DOHH2 (cell line): Measurements from ENCODE around the gene PRR23C.
"Not testable (repeated sequence)": the region's sequence is repeated elsewhere in the genome, so short reads cannot be mapped to it uniquely, and the experiment has no call there.

Experiments used
- H3F3A ChIP-seq: fragments of 200-600 bp; sonication (generic), shearing (Covaris generic); 2 replicates; pipeline ENCODE4 v1.6.0; 2016; ENCODE audit warnings: antibody characterized with exemption, mild to moderate bottlenecking; ENCODE audit not compliant: control insufficient read depth, insufficient read depth
- H3K27ac ChIP-seq: fragments of 200-600 bp; sonication (generic); 2 replicates; pipeline ENCODE4 v1.5.1; 2014; ENCODE audit warnings: low read depth, mild to moderate bottlenecking, low read length, moderate library complexity
- H3K27me3 ChIP-seq: fragments of 200-600 bp; sonication (generic); 2 replicates; pipeline ENCODE4 v1.6.1; 2014; ENCODE audit warnings: mild to moderate bottlenecking, low read length, mixed read lengths; ENCODE audit not compliant: control insufficient read depth
- H3K36me3 ChIP-seq: fragments of 200-600 bp; sonication (generic); 2 replicates; pipeline ENCODE4 v1.6.1; 2014; ENCODE audit warnings: mild to moderate bottlenecking, low read length, moderate library complexity, mixed read lengths; ENCODE audit not compliant: control insufficient read depth
- H3K4me1 ChIP-seq: fragments of 200-600 bp; sonication (generic); 2 replicates; pipeline ENCODE4 v1.6.1; 2014; ENCODE audit warnings: mild to moderate bottlenecking, low read length, mixed read lengths; ENCODE audit not compliant: control insufficient read depth
- H3K4me2 ChIP-seq: fragments of 200-600 bp; sonication (generic); 2 replicates; pipeline ENCODE4 v1.6.0; 2014; ENCODE audit warnings: mild to moderate bottlenecking, low read length, moderate library complexity
- H3K4me3 ChIP-seq: fragments of 200-600 bp; sonication (generic); 2 replicates; pipeline ENCODE4 v1.5.1; 2014; ENCODE audit warnings: mild to moderate bottlenecking, low read length, mixed read lengths
- H3K79me2 ChIP-seq: fragments of 200-600 bp; sonication (generic); 2 replicates; pipeline ENCODE4 v1.6.1; 2014; ENCODE audit warnings: mild to moderate bottlenecking, low read length, mixed read lengths; ENCODE audit not compliant: control insufficient read depth
- H3K9me2 ChIP-seq: fragments of 200-600 bp; sonication (generic); replicated peaks from 2 replicates; pipeline ENCODE4 v1.6.1; 2014; ENCODE audit warnings: mild to moderate bottlenecking, low read length, mixed read lengths; ENCODE audit not compliant: control insufficient read depth
- H3K9me3 ChIP-seq: fragments of 200-600 bp; sonication (generic); 2 replicates; pipeline ENCODE4 v1.6.1; 2014; ENCODE audit warnings: antibody characterized with exemption, low read length, mixed read lengths; ENCODE audit not compliant: control insufficient read depth, insufficient read depth
- H4K20me1 ChIP-seq: fragments of 200-600 bp; sonication (generic); 2 replicates; pipeline ENCODE4 v1.6.0; 2014; ENCODE audit warnings: low read depth, mild to moderate bottlenecking, antibody characterized with exemption, low read length, moderate library complexity; ENCODE audit not compliant: control insufficient read depth, insufficient read depth
- CTCF ChIP-seq: fragments of 200-600 bp; sonication (generic); IDR thresholded peaks from one replicate; pipeline ENCODE4 v1.5.1; 2014; ENCODE audit warnings: antibody characterized with exemption, mild to moderate bottlenecking, low read depth, low read length; ENCODE audit not compliant: poor library complexity, severe bottlenecking
- EZH2phosphoT487 ChIP-seq: fragments of 200-600 bp; sonication (generic); IDR thresholded peaks from 2 replicates; pipeline ENCODE4 v1.6.1; 2017; ENCODE audit warnings: borderline replicate concordance, mild to moderate bottlenecking, antibody characterized with exemption, low read length, moderate library complexity, mixed read lengths

Gene PRR23C

GRCh38 chr3:139037478-139037877 lies 7.2 kb downstream of the PRR23C start:
- Histone ChIP-seq H3K4me2 (no peak overlapping the region), H3K9me3 (no peaks in the 10 kb centered on the region), H3K79me2 (no peaks in the 10 kb centered on the region), H4K20me1 (no peaks in the 10 kb centered on the region), H3K27me3 (peaks cover 12% of the 10 kb centered on the region), H3K27ac (no peak overlapping the region), H3K4me1 (no peaks in the 10 kb centered on the region), H3K9me2 (no peaks in the 10 kb centered on the region), H3K4me3 (no peak overlapping the region), H3F3A (no peaks in the 10 kb centered on the region), H3K36me3 (no peaks in the 10 kb centered on the region)
- TF ChIP-seq CTCF (no peak), EZH2phosphoT487 (no peak)

DNA sequence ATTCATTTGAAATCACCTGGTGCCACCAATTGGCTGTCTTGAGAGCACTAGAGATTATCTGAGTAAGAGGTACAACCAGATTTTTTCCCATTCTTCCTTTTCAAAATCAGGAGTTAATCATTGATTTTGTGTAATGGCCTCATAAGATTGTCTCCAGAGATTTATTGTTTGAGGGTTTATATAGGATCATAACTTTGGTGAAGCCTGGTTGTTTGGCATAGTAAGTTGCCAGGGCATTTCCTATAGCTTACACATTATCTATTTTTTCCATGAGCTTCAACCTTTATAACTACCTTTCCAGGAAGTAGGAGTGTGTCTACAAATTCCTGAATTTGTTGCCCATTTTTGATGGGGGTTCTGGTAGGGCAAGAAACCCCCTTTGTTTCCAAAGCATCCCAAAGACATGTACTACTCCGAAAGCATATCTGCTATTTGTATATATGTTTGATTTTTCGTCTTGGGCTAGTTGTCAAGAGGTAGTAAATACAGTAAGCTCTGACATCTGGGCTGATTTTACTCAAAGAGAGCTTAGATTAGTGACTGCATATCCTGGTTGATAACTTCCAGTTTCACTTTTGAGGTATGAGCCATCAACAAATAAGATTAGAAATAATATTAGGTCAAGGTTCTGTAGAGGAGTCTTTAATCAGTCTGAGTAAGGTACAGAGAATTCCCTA lies 12.2 kb downstream of the PRR23C start:
- no peak for TF ChIP-seq EZH2phosphoT487
- no peak for TF ChIP-seq CTCF
- H3K27ac ChIP-seq, result no peak overlapping the region
- no peaks in the 10 kb centered on the region for H3F3A ChIP-seq
- H3K4me2 ChIP-seq, result no peak overlapping the region
- no peaks in the 10 kb centered on the region for H3K36me3 ChIP-seq
- H3K79me2 ChIP-seq, result no peaks in the 10 kb centered on the region
- no peaks in the 10 kb centered on the region for H3K9me2 ChIP-seq
- H3K4me3 ChIP-seq, result no peak overlapping the region
- no peaks in the 10 kb centered on the region for H3K27me3 ChIP-seq
- H3K9me3 ChIP-seq, result no peaks in the 10 kb centered on the region
- no peaks in the 10 kb centered on the region for H4K20me1 ChIP-seq
- no peaks in the 10 kb centered on the region for H3K4me1 ChIP-seq

GRCh38 chr3:139030576-139030975 lies 14.1 kb downstream of the PRR23C start:
- not testable (repeated sequence) for H3K4me3 ChIP-seq, H3K4me1 ChIP-seq, H4K20me1 ChIP-seq, H3K9me2 ChIP-seq, H3K27me3 ChIP-seq, H3K9me3 ChIP-seq, H3K4me2 ChIP-seq, H3K36me3 ChIP-seq, H3K79me2 ChIP-seq, H3F3A ChIP-seq, H3K27ac ChIP-seq

DNA sequence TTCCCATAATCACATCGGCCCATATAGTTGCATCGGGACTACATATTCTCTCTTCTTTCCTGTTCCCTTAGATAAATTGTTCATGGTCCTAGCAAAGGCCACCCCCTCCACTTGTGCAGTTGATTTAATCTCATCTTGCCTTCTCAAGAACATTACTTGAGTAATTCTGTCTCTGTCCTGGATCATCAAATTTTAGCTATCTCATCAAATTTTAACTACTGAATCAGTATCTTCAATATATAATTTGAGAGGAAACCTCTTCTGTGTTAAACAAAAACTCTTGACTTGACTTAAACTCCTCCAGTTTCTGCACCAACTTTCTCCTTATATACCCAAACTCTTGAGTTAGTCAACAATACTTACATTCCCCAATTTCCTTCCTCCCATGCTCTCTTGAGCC lies 19.7 kb downstream of the PRR23C start:
- no peaks in the 10 kb centered on the region for H3K79me2 ChIP-seq
- no peaks in the 10 kb centered on the region for H3K36me3 ChIP-seq
- no peaks in the 10 kb centered on the region for H3K4me1 ChIP-seq
- H3K4me3 ChIP-seq, result no peak overlapping the region
- no peaks in the 10 kb centered on the region for H3F3A ChIP-seq
- no peaks in the 10 kb centered on the region for H3K9me2 ChIP-seq
- H3K4me2 ChIP-seq, result no peak overlapping the region
- H3K27me3 ChIP-seq, result no peaks in the 10 kb centered on the region
- H3K27ac ChIP-seq, result no peak overlapping the region
- no peaks in the 10 kb centered on the region for H3K9me3 ChIP-seq
- H4K20me1 ChIP-seq, result no peaks in the 10 kb centered on the region
- TF ChIP-seq CTCF (no peak), EZH2phosphoT487 (no peak)
